Esophagus squamous epithelium (tissue), 5 donors: ENCODE results near the gene UBE2Q1. TPM values are rescaled to one million over a fixed set of nuclear protein-coding genes. Genes with fewer than 3 reads are reported as not detected.
A peak's percentile ranks its signal among the peaks of the same experiment; 100 is the strongest.

Experiments used
- DNase-seq: peaks from one replicate; lab custom pipeline; 2025; lab: John Stamatoyannopoulos, UW
- H3K27ac ChIP-seq, 4 donors: fragments of 200-600 bp; sonication (generic); one replicate each; pipeline ENCODE4 v1.5.1; 2016 to 2019; ENCODE audit warnings: mild to moderate bottlenecking in 1 of 4
- H3K27me3 ChIP-seq, 4 donors: fragments of 200-600 bp; sonication (generic); 1 replicate in 3 of 4; 2 replicates in 1 of 4; pipeline versions ENCODE4 v1.5.1 to v1.6.0; 2017 to 2021; ENCODE audit warnings: antibody characterized with exemption in 1 of 4
- H3K36me3 ChIP-seq, 3 donors: fragments of 200-600 bp; sonication (generic); one replicate each; pipeline ENCODE4 v1.5.1; 2016 to 2019
- H3K4me1 ChIP-seq, 3 donors: fragments of 200-600 bp; sonication (generic); one replicate each; pipeline ENCODE4 v1.5.1; 2017 to 2019
- H3K4me3 ChIP-seq, 4 donors: fragments of 200-600 bp; sonication (generic); 1 replicate in 3 of 4; 2 replicates in 1 of 4; pipeline ENCODE4 v1.5.1; 2016 to 2019; ENCODE audit warnings: mild to moderate bottlenecking in 2 of 4, moderate library complexity in 1 of 4
- H3K9me3 ChIP-seq, 3 donors: fragments of 200-600 bp; sonication (generic); one replicate each; pipeline ENCODE4 v1.5.1; 2016 to 2019
- CTCF ChIP-seq, 6 experiments: fragments of 450-650 bp in 4 of 6; fragments of 200-600 bp in 2 of 6; sonication (generic) in 2 of 6; IDR thresholded peaks; one replicate each; pipeline ENCODE4 v1.5.1; 2016 to 2019; ENCODE audit warnings: antibody characterized with exemption in 6 of 6, mild to moderate bottlenecking in 4 of 6, moderate library complexity in 4 of 6
- POLR2A ChIP-seq, 4 donors: fragments of 450-650 bp; IDR thresholded peaks; one replicate each; pipeline ENCODE4 v1.6.1; 2017; ENCODE audit warnings: antibody characterized with exemption in 4 of 4, mild to moderate bottlenecking in 4 of 4, moderate library complexity in 3 of 4
- WGBS, 2 donors: methylation state at CpG; one replicate each; pipeline ENCODE4 v1.1.5; 2018; 5-methylcytosine and 5-hydroxymethylcytosine counted together
- intact Hi-C: fragments of 100-400 bp; cut with DNase I; formaldehyde crosslinking; loops from one replicate; pipeline ENCODE4 v1.15.0; 2022
- total RNA-seq, 4 donors: library from RNA; depleted of rRNA; stranded (reverse); fragments of >200 nt; gene quantifications; one replicate each; pipeline ENCODE4 v1.1.0, GENCODE V29; 2016
- donor health status: DM: yes; HTN: yes; CAD: no.

Gene UBE2Q1
- total RNA-seq, 4 donors from 2014 or later, result 17.8 to 27.9 (median 24.3) TPM

GRCh38 chr1:154559466-154560044 lies 1.1 kb upstream of the UBE2Q1 start:
- H3K4me1 ChIP-seq, result peaks cover 15 to 40% (median 32%) of the 10 kb centered on the region in 3 donors
- 7 to 36% methylated on average over 3 to 13 of the region's 13 CpGs for WGBS, 2 donors
- peak overlapping the region; percentile 93 to 97 (median 96) for H3K27ac ChIP-seq
- peak overlapping the region; percentile 73 to 99 (median 96) for H3K4me3 ChIP-seq
- TF ChIP-seq POLR2A (IDR thresholded peaks at IDR 0.05), result no peak
- TF ChIP-seq CTCF (IDR thresholded peaks at IDR 0.05), result peak; percentile 81 to 97 (median 94)
- no peak for DNase-seq
- H3K27me3 ChIP-seq, result no peaks in the 10 kb centered on the region
- no peaks in the 10 kb centered on the region for H3K9me3 ChIP-seq
- intact Hi-C loops, result loop anchor here (10.0 kb wide), 2 partner anchors 315 to 395 kb away; partner anchors contain the start of genes KCNN3 and PBXIP1
- peaks cover 12 to 19% (median 14%) of the 10 kb centered on the region in 3 donors for H3K36me3 ChIP-seq

- Histone ChIP-seq H3K27me3 (no peaks in the 10 kb centered on the region), H3K4me3 (peak overlapping the region; percentile 73 to 99 (median 96)), H3K36me3 (peaks cover 18 to 26% (median 19%) of the 10 kb centered on the region in 3 donors), H3K27ac (peak overlapping the region; percentile 93 to 97 (median 96)), H3K9me3 (no peaks in the 10 kb centered on the region), H3K4me1 (peaks cover 15 to 46% (median 32%) of the 10 kb centered on the region in 3 donors)
- DNase-seq, result peak; percentile 99
- TF ChIP-seq POLR2A (IDR thresholded peaks at IDR 0.05) (peak in 1 of 4 donors; percentile 34), CTCF (IDR thresholded peaks at IDR 0.05) (no peak)
- intact Hi-C loops, result no loop called here
- WGBS, 2 donors, result 0% methylated on average over 15 of the region's 57 CpGs; no CpG with 5 or more reads in 1 of the 2 donors
Observed at GRCh38 chr1:154558720-154559465, 431 bp upstream of the UBE2Q1 start.

GRCh38 chr1:154557248-154557938 lies 1.1 kb downstream of the UBE2Q1 start:
- no peaks in the 10 kb centered on the region for H3K27me3 ChIP-seq
- peaks cover 15 to 61% (median 38%) of the 10 kb centered on the region in 3 donors for H3K4me1 ChIP-seq
- H3K9me3 ChIP-seq, result no peaks in the 10 kb centered on the region
- H3K36me3 ChIP-seq, result peaks cover 25 to 41% (median 34%) of the 10 kb centered on the region in 3 donors
- H3K27ac ChIP-seq, result peak overlapping the region in 3 of 4 donors; percentile 93 to 96 (median 96)
- 5 to 9% methylated on average over 7 of the region's 7 CpGs for WGBS, 2 donors
- peak overlapping the region; percentile 73 to 99 (median 96) for H3K4me3 ChIP-seq
- no peak for DNase-seq
- TF ChIP-seq POLR2A (IDR thresholded peaks at IDR 0.05) (no peak), CTCF (IDR thresholded peaks at IDR 0.05) (no peak)
- intact Hi-C loops, result no loop called here

- Histone ChIP-seq H3K27me3 (no peaks in the 10 kb centered on the region), H3K4me1 (peaks cover 15 to 71% (median 38%) of the 10 kb centered on the region in 3 donors), H3K27ac (peak overlapping the region in 3 of 4 donors; percentile 16 to 96 (median 96)), H3K9me3 (no peaks in the 10 kb centered on the region), H3K36me3 (peaks cover 35 to 51% (median 43%) of the 10 kb centered on the region in 3 donors), H3K4me3 (peak overlapping the region; percentile 73 to 99 (median 96))
- 14 to 27% methylated on average over 2 to 3 of the region's 4 CpGs for WGBS, 2 donors
- intact Hi-C loops, result no loop called here
- TF ChIP-seq POLR2A (IDR thresholded peaks at IDR 0.05) (no peak), CTCF (IDR thresholded peaks at IDR 0.05) (no peak)
- no peak for DNase-seq
Observed at GRCh38 chr1:154556422-154556821, 2.0 kb downstream of the UBE2Q1 start.
